GM18868 (cell line): ENCODE results near the gene DNAJC7.
"Not testable (repeated sequence)": the region's sequence is repeated elsewhere in the genome, so short reads cannot be mapped to it uniquely, and the experiment has no call there.

ENCODE experiments used
- ATAC-seq: cut with Tn5 transposase; IDR thresholded peaks from one replicate; pipeline ENCODE4 v1.9.1; 2021; ENCODE audit warnings: mild to moderate bottlenecking, moderate library complexity; ENCODE audit not compliant: unreplicated experiment

DNAJC7 gene

DNA sequence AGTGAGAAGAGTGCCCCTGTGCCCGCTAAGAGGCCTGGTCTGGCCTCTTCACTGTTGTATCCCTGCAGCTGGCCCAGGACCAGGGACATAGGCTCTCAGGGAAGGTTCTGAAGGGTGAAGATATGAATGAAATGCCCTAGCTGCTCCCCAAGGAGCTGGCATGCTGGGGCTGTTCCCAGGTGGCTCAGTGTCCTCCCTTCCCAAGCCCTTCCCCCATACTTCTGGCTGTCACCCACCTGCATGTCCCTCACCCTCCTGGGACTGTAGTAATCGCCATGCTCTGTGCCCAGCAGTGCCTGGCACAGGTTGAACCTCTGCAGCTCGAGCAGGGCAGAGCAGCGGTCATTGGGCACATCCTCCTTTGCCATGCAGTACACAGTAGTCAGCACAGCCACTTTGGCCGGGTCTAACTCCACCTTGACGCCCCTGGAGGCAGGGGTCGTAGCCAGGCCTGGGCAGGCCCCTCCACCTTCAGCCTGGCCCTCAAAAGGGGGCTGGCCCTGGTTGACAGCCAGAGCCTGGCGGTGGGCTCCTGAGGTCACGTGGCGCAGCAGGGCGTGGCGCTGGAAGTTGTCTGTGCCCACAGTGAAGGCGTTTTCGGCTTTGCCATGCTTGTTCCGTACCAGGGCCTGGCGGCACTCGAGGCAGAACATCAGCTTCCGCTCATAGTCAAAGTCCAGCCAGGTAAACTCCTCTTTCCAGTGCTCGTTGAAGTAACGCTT, 25.5 kb upstream of the DNAJC7 start:
- no peak for ATAC-seq

GRCh38 chr17:42041619-42042018, 24.4 kb upstream of the DNAJC7 start:
- no peak for ATAC-seq

DNA sequence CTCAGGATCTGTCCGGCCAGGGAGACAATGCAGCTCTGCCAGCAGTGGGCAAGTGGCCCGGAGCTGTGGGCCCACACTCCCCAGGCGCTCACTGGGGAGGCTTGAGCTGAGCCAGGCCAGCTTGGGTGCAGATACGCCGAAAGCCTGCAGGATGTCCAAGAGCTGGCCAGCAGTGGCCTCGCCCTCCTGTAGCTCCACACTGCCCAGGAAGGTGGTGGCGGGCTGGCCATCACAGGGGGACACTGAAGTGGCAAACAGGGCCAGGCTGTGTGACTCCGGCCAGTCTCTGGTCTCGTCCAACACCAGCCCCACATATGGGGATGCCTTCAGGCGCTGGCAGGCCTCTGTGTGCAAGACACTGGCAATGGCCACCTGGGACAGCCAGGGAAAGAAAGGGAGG, 23.6 kb upstream of the DNAJC7 start:
- ATAC-seq, result no peak

GRCh38 chr17:42039794-42040763, 22.8 kb upstream of the DNAJC7 start:
- ATAC-seq, result no peak

GRCh38 chr17:42038221-42038973, 21.2 kb upstream of the DNAJC7 start:
- no peak for ATAC-seq

GRCh38 chr17:42034059-42034458, 16.8 kb upstream of the DNAJC7 start:
- ATAC-seq, result no peak

GRCh38 chr17:42031584-42031983, 14.3 kb upstream of the DNAJC7 start:
- ATAC-seq, result no peak

GRCh38 chr17:42028791-42029127, 11.5 kb upstream of the DNAJC7 start:
- ATAC-seq, result no peak

DNA sequence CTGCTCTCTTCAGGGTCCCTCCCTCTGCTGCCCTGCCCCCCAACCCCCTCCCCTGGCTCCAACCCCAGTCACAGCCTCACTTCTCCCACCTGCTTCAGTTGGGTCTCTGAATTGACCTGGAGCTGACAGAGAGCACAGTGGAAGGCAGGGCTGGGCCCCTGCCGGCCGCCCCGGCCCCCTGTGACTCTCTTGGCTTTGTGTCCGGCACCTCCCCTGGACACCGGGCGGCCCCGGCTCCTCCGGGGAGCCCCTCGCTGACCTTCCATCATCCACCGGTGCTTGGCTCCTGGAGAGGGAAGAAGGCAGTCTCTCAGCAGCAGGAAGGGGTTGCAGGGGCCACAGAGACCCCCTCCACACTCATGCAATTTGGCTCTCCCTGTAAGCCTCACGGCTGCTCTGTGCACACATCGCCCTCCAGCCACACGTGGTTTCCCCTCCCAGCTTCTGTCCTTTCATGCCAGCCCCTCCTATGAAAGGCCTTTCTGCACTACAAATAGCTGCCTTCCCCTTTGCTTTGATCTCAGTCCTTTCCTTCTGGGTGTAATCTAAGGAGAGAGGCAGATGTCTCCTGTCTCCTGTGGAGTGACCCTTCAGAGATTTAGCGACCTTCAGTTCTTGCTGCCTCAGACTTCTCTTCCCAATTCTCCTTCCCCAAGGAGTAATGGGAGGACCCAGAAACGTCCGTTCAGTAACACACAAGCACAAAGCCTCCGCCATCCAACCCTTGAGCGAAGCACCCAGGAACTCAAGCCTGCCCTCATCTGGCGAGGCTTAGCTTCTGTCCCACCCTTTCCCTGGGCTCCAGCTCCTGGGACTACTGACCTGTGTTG, 10.9 kb upstream of the DNAJC7 start:
- no peak for ATAC-seq

GRCh38 chr17:42027590-42027889, 10.3 kb upstream of the DNAJC7 start:
- ATAC-seq, result no peak

DNA sequence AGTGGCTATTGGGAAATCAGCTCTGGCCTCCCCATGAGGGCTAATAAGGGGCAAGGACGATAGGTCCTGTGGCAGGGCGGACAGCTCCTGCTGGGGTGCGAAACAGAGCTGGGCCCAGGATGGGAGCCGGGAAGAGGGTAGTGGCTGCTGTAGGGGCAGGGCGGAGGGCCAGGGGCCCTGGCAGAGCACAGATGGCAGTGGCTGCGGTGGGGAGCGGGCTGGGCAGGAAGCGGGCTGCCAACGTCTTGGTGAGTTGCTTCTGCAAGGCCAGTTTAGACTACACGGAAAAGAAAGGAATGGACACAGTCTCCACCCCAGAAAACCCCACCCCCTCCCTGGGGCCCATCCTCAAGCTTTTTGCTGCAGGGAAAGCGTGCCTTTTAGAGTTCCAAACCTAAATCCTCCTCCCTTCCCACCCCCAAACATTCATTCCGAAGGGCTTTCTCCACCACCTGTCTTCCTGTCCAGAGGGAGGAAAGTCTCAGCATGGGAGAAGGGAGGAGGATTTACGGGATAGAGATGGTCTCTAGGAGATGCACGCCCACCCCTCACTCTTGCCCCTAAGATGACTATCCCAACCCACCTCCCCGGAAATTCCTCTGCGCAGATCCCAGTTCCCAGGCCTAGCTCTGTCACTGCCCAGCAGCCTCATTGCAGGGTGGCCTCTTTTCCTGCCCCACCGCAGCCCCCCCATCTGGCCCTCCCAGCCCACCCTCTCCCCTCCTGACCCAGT, 9.8 kb upstream of the DNAJC7 start:
- ATAC-seq, result no peak

DNA sequence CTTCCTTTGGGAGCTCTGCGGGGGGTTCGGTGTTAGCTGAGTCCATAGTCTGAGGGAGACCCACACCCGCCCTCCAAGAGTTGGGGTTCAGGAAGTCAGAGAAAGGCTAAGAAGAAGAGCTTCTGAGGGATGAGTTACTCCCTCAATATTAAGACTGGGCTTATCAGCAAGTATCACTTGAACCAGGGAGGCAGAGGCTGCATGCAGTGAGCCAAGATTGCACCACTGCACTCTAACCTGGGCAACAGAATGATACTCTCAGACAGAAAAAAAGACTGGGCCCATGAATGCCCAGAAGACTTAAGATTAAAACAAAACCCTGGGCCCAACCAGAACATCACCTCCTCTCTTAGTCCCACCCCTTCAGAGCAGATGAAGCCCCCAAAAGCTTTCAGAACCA, 8.7 kb upstream of the DNAJC7 start:
- ATAC-seq, result no peak

DNA sequence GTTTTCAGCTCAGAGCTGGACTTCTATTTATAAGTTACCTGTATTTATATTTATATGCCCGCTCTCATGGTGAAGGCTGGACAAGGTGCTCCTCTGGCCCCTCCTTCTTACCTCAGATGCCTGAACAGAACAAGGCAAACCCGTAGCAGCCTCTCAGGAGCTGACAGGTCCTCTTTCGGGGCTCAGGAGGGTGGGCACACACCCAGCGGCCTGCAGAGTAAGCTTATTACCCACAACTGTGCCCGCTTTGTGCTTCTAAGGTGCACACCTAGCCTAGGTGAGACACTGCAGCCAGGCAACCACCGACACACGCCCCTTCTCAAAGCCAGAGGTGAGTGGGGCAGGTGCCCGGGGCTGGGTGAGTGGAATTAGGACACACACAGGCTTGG, 7.9 kb upstream of the DNAJC7 start:
- ATAC-seq, result peak; percentile 10

GRCh38 chr17:42023524-42024349, 6.5 kb upstream of the DNAJC7 start:
- ATAC-seq, result no peak

- ATAC-seq, result not testable (repeated sequence)
Observed at GRCh38 chr17:42020845-42021244, 3.6 kb upstream of the DNAJC7 start.

DNA sequence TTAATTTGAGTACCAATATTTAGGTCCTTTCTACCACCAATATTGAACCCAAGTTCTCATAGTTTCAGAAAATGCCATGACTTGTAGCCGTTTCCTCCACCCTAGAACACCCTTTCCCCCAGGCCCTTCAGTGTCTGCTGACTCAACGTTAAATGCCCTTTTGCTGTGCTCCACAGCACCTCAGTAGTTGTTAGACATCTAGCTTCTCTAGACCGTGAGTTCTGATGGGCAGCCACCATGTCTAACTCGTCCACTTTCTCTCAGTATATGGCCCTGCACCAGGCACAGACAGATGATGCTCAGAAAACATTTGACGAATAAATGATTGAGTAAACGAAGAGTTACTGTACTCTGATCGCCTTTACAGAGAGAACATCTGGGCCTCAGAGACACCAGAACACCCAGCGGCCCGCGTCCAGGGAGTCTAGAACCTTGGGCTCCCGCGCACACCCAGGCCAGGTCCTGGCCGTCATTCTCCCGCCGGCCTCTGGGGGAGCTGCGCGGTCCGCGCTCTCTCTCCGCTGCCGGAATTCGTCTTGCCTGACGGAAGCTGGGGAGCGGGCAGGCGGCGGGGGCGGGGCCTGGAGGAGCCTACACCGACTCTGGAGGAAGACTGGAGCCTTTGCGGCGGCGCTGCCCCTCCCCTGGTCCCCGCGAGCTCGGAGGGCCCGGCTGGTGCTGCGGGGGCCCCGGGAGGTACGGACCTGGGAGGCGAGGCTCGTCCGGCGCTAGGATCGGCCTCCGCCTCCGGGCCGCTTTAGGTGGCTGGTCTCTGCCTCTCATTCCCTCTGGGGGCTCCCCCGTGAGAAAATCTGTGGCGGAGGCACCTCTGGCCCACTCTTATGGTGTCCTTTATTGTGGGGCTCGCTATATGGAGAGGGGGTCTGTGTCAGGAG, 2.5 kb upstream of the DNAJC7 start, which contains the start of gene NKIRAS2:
Gene NKIRAS2 (plus strand): TSS at position 582 of the 896 bp plus-strand sequence. CDS start 1,488 bp downstream, outside the sequence.
- peak; percentile 58 for ATAC-seq

DNA sequence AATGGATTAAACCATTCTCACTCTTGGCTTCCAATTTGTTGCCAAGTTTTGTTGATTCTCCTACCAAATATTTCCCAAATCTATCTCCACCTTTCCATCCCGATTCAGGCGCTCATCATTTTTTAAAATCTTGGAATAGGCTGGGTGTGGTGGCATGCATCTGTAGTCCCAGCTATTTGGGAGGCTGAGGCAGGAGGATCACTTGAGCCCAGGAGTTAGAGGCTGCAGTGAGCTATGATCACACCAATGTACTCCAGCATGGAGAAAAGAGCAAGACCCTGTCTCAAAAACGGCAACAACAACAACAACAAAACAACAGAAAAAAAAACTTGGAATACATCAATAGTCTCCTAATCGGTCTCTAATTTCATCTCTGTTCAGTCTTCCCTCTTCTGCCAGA, 1.7 kb upstream of the DNAJC7 start:
- ATAC-seq, result no peak

DNA sequence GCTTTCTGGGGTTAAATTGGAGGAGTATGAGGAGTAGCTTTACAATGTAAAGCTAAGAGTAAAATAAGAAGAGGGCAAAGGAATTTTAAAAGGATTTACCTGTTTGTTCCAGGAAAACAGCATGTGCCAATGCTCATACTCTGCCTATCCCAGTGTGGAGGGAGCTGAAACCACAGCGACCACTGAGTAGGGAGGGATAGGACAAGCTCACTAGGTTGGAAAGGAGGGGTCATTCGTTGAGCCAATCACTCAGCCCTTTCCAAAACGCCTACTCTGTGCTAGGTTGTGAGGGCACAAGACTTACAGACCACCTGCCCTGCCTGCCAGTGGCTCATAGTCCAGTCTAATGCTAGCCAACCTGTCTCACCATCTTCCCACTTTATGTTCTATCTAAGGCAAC, 1.1 kb upstream of the DNAJC7 start:
- no peak for ATAC-seq
